ENCODE data around the gene SCAF4.

SCAF4 gene

DNA sequence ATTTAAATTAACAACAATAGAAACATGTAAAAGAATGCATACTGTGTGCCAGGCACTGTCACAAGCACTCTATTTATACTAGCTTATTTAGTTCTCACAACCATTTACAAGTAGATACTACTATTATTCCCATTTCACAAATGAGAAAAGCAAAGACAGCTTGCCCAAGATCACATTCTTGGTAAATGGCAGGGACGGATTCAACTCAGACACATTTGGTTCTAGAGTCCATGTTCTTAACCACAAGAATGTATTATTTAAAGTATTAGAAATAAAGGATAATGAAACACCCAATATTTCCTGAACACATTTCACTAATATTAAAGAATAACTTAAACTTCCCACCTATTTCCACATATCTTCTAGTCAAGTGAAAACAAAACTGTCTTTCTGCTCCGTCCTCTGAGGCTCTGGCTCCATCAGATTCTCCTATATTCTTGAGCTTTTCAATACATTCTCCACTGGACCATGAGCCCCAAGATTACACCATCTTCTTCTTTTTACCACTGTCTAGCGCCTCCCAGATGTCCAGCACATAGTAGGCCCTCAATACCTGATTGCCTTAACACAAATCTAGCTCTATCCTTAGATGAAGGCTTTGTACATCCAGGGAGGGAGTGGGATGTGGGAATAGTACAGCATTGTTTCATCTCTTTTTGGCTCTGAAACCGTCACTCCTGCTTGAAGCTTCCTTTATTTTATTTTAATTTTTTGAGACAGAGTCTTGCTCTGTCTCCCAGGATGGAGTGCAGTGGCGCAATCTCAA lies 43.1 kb downstream of the SCAF4 start:
- Histone ChIP-seq H2AFZ (ENCODE audit: low read depth, low read length, severe bottlenecking) (no peak overlapping the region), H3K9ac (ENCODE audit: low read length) (no peak overlapping the region), H4K20me1 (ENCODE audit: low read depth, low read length) (no peaks in the 10 kb centered on the region), H3K9me3 (ENCODE audit: insufficient read depth, low read length) (no peaks in the 10 kb centered on the region), H3K4me3 (ENCODE audit: insufficient read depth, low read length, poor library complexity, severe bottlenecking) (no peak overlapping the region), H3K4me2 (ENCODE audit: low read depth, low read length, poor library complexity, severe bottlenecking) (no peak overlapping the region), H3K36me3 (ENCODE audit: low read length) (peaks cover 74% of the 10 kb centered on the region), H3K79me2 (ENCODE audit: insufficient read depth, low read length) (peaks cover 5% of the 10 kb centered on the region; the same call in 1 of the 2 replicates), H3K9me2 (replicated peaks; ENCODE audit: insufficient read depth, low read length) (no peaks in the 10 kb centered on the region), H3K27ac (ENCODE audit: low read depth, low read length) (no peak overlapping the region), H3K27me3 (ENCODE audit: low read length) (no peaks in the 10 kb centered on the region), H3F3A (ENCODE audit: insufficient read depth) (no peaks in the 10 kb centered on the region; the same call in 1 of the 2 replicates)
- TF ChIP-seq, protein P1, sequence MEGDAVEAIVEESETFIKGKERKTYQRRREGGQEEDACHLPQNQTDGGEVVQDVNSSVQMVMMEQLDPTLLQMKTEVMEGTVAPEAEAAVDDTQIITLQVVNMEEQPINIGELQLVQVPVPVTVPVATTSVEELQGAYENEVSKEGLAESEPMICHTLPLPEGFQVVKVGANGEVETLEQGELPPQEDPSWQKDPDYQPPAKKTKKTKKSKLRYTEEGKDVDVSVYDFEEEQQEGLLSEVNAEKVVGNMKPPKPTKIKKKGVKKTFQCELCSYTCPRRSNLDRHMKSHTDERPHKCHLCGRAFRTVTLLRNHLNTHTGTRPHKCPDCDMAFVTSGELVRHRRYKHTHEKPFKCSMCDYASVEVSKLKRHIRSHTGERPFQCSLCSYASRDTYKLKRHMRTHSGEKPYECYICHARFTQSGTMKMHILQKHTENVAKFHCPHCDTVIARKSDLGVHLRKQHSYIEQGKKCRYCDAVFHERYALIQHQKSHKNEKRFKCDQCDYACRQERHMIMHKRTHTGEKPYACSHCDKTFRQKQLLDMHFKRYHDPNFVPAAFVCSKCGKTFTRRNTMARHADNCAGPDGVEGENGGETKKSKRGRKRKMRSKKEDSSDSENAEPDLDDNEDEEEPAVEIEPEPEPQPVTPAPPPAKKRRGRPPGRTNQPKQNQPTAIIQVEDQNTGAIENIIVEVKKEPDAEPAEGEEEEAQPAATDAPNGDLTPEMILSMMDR (IDR thresholded peaks at IDR 0.05; ENCODE audit: insufficient read depth, low read length, poor library complexity, severe bottlenecking) = no peak
- no peak for TF ChIP-seq EZH2phosphoT487 (conservative IDR thresholded peaks at IDR 0.05; ENCODE audit: low read length)

DNA sequence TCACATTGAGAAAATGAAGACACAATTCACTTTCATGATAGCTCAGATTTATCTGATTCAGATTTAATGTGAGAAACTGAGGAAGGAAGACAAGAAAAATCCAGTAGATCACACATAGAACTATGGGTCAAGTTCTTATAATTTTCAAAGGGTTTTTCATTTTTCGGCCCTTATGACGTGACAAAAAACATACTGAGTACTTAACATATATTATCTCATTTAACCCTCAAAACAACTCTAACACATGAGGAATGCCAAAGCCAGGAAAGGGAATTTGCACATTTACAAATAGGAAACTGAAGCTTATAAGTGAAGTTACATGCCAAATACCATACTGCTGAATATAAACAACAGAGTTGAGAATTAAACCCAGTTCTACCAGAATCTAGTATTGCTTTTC lies 44.8 kb downstream of the SCAF4 start:
- Histone ChIP-seq H3F3A (ENCODE audit: insufficient read depth) (no peaks in the 10 kb centered on the region; the same call in 1 of the 2 replicates), H3K79me2 (ENCODE audit: insufficient read depth, low read length) (peaks cover under 1% of the 10 kb centered on the region; the same call in 1 of the 2 replicates), H2AFZ (ENCODE audit: low read depth, low read length, severe bottlenecking) (no peak overlapping the region), H3K27ac (ENCODE audit: low read depth, low read length) (no peak overlapping the region), H3K4me2 (ENCODE audit: low read depth, low read length, poor library complexity, severe bottlenecking) (no peak overlapping the region), H3K36me3 (ENCODE audit: low read length) (peaks cover 68% of the 10 kb centered on the region), H4K20me1 (ENCODE audit: low read depth, low read length) (no peaks in the 10 kb centered on the region), H3K9ac (ENCODE audit: low read length) (no peak overlapping the region), H3K27me3 (ENCODE audit: low read length) (no peaks in the 10 kb centered on the region), H3K4me3 (ENCODE audit: insufficient read depth, low read length, poor library complexity, severe bottlenecking) (no peak overlapping the region), H3K9me3 (ENCODE audit: insufficient read depth, low read length) (no peaks in the 10 kb centered on the region), H3K9me2 (replicated peaks; ENCODE audit: insufficient read depth, low read length) (no peaks in the 10 kb centered on the region)
- TF ChIP-seq, protein P1 (IDR thresholded peaks at IDR 0.05; ENCODE audit: insufficient read depth, low read length, poor library complexity, severe bottlenecking) = no peak
- TF ChIP-seq EZH2phosphoT487 (conservative IDR thresholded peaks at IDR 0.05; ENCODE audit: low read length) = no peak

DNA sequence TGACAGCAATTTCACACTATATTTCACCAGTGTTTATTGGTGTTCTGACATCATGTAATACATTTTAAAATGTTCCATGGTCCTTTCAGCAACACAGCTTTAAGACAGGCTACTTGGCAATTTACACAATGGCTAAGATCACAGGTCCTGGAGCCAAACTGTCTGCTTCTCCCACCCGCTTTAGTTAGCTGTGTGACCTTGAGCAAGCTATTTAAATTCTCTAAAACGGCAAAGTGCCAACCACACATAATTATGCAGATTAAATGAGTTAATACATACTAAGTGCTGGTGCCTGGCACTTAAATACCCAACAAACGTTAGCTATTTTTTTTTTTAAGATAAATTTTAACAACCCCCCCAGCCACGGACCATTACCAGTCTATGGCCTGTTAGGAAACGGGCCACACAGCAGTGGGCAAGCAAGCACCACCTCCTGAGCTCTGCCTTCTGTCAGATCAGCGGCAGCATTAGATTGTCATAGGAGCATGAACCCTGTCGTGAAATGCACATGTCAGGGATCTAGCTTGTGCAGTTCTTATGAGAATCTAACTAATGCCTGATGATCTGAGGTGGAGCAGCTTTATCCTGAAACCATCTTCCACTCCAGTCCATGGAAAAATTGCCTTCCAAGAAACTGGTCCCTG lies 45.5 kb downstream of the SCAF4 start:
- H4K20me1 ChIP-seq (ENCODE audit: low read depth, low read length) = no peaks in the 10 kb centered on the region
- no peak overlapping the region for H3K4me2 ChIP-seq (ENCODE audit: low read depth, low read length, poor library complexity, severe bottlenecking)
- H3K79me2 ChIP-seq (ENCODE audit: insufficient read depth, low read length) = no peaks in the 10 kb centered on the region; the same call in 1 of the 2 replicates
- TF ChIP-seq, protein P1 (IDR thresholded peaks at IDR 0.05; ENCODE audit: insufficient read depth, low read length, poor library complexity, severe bottlenecking) = no peak
- no peak for TF ChIP-seq EZH2phosphoT487 (conservative IDR thresholded peaks at IDR 0.05; ENCODE audit: low read length)
- H3K4me3 ChIP-seq (ENCODE audit: insufficient read depth, low read length, poor library complexity, severe bottlenecking) = no peak overlapping the region
- H3F3A ChIP-seq (ENCODE audit: insufficient read depth) = no peaks in the 10 kb centered on the region; the same call in 1 of the 2 replicates
- no peaks in the 10 kb centered on the region for H3K27me3 ChIP-seq (ENCODE audit: low read length)
- H3K9me3 ChIP-seq (ENCODE audit: insufficient read depth, low read length) = no peaks in the 10 kb centered on the region
- H3K36me3 ChIP-seq (ENCODE audit: low read length) = peaks cover 65% of the 10 kb centered on the region
- no peak overlapping the region for H2AFZ ChIP-seq (ENCODE audit: low read depth, low read length, severe bottlenecking)
- no peak overlapping the region for H3K9ac ChIP-seq (ENCODE audit: low read length)
- H3K9me2 ChIP-seq (replicated peaks; ENCODE audit: insufficient read depth, low read length) = no peaks in the 10 kb centered on the region
- no peak overlapping the region for H3K27ac ChIP-seq (ENCODE audit: low read depth, low read length)

Data from SU-DHL-6 (cell line).